Activated naive CD4-positive, alpha-beta T cell treated with anti-CD3 and anti-CD28 coated beads for 36 hours (primary cell): ENCODE results near the gene PRSS16. TPM values are rescaled to one million over a fixed set of nuclear protein-coding genes. Genes with fewer than 3 reads are reported as not detected.
A peak's percentile ranks its signal among the peaks of the same experiment; 100 is the strongest.
"Not testable (repeated sequence)": the region's sequence is repeated elsewhere in the genome, so short reads cannot be mapped to it uniquely, and the experiment has no call there.

Experiments used
- CTCF ChIA-PET: fragments of 350-600 bp; sonication (Branson Sonifier 250); formaldehyde crosslinking; loops from one replicate; lab custom pipeline; 2021; ENCODE audit warnings: antibody characterized with exemption; lab: Charles Lee
- DNase-seq: peaks from one replicate; pipeline ENCODE4 v3.0.0-alpha.2; 2020
- H3K27ac Mint-ChIP-seq: one replicate; pipeline ENCODE4 v1.8.0; 2021; ENCODE audit warnings: mild to moderate bottlenecking, mixed read lengths
- H3K27me3 Mint-ChIP-seq: one replicate; pipeline ENCODE4 v1.8.0; 2021; ENCODE audit warnings: low read depth, mixed read lengths
- H3K36me3 Mint-ChIP-seq: one replicate; pipeline ENCODE4 v1.8.0; 2021; ENCODE audit warnings: low read depth, mixed read lengths
- H3K4me1 Mint-ChIP-seq: one replicate; pipeline ENCODE4 v1.8.0; 2021; ENCODE audit warnings: low read depth, mixed read lengths
- H3K4me3 Mint-ChIP-seq: one replicate; pipeline ENCODE4 v1.8.0; 2021; ENCODE audit warnings: mild to moderate bottlenecking, moderate library complexity, mixed read lengths
- H3K9me3 Mint-ChIP-seq: one replicate; pipeline ENCODE4 v1.8.0; 2021; ENCODE audit warnings: mixed read lengths
- intact Hi-C: fragments of 100-400 bp; cut with micrococcal nuclease; formaldehyde crosslinking; loops from one replicate; pipeline ENCODE4 v1.15.1; 2023
- total RNA-seq, 2 experiments: library from RNA; stranded (reverse); gene quantifications; one replicate each; pipeline ENCODE4 v1.2.3, GENCODE V29; 2021

The PRSS16 gene
- total RNA-seq, 2 experiments from 2014 or later: 1.3 to 1.4 TPM

DNA sequence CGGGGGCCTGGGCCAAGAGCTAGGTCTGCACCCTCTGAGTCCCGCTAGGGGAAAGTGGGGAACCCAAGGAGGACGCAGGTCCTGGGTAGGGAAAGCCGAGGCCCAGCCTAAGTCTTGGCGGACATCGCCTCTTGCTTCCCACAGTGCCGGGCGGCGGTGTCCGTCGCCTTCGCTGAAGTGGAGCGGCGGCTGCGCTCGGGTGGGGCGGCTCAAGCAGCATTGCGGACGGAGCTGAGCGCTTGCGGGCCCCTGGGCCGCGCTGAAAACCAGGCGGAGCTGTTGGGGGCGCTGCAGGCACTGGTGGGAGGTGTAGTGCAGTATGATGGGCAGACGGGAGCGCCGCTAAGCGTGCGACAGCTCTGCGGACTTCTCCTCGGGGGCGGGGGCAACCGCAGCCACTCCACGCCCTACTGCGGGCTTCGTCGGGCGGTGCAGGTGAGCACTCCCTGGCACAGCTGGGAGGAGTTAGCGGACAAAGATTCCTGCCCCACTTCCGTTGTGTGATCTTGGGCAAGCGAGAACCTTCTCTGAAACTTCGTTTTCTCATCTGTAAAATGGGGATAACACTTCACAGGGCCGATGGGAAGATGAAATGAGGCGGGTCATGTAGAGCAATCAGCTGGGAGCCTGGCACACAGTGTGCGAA lies 4.2 kb downstream of the PRSS16 start:
- peak overlapping the region; percentile 89 for H3K4me3 Mint-ChIP-seq
- H3K9me3 Mint-ChIP-seq: no peaks in the 10 kb centered on the region
- CTCF ChIA-PET: interaction anchor here (0.5 to 1.2 kb wide), 5 partner anchors 14 to 503 kb away, joined by 3 to 4 read pairs (median 3); no protein-coding TSS in a partner anchor
- no peak overlapping the region for H3K27ac Mint-ChIP-seq
- DNase-seq: peak; percentile 86
- peaks cover 63% of the 10 kb centered on the region for H3K27me3 Mint-ChIP-seq
- H3K36me3 Mint-ChIP-seq: no peaks in the 10 kb centered on the region
- peaks cover 9% of the 10 kb centered on the region for H3K4me1 Mint-ChIP-seq
- intact Hi-C loops: loop anchor here (1.0 to 2.0 kb wide), 4 partner anchors 16 to 221 kb away; partner anchors contain the start of gene ZNF184

DNA sequence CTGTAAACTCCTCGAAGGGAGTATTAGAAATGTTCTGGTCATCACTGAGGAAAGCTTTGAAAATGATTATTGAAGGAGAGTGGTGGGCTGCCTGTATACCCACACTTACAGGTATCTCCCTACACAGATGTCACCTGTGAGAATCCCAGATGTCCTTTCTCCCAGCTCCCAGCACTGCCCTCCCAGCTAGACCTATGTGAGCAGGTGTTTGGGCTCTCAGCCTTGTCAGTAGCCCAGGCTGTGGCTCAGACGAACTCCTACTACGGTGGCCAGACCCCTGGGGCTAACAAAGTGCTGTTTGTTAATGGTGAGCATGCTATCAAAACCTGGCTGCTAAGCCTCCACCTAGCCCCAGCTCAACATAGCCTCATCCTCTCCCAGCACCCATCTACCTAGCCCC lies 7.1 kb downstream of the PRSS16 start:
- Mint-ChIP-seq H3K27me3 (peaks cover 79% of the 10 kb centered on the region), H3K9me3 (no peaks in the 10 kb centered on the region), H3K36me3 (no peaks in the 10 kb centered on the region), H3K27ac (no peak overlapping the region), H3K4me1 (peaks cover 9% of the 10 kb centered on the region), H3K4me3 (no peak overlapping the region)
- CTCF ChIA-PET: interaction anchor here (0.9 kb wide), 1 partner anchor 34 kb away, joined by 3 read pairs; no protein-coding TSS in a partner anchor
- intact Hi-C loops: no loop called here
- DNase-seq: no peak

DNA sequence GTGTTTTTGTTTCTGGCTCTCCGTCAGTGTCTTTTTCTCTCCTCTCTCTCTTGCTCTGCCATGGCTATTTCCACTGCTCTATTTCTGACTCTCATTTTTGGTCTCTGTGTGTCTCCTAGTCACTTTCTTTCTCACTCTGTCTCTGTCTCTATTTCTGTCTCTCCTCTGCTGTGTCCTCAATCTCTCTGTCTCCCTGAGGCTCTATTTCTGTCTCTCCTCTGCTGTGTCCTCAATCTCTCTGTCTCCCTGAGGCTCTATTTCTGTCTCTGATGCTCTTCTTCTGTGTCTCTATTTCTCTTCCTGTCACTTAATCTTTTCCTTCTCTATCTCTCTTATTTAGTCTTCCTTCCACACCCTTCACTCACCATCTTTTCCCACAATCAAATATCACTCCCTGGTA lies 8.4 kb downstream of the PRSS16 start:
- intact Hi-C loops: no loop called here
- H3K36me3 Mint-ChIP-seq: no peaks in the 10 kb centered on the region

DNA sequence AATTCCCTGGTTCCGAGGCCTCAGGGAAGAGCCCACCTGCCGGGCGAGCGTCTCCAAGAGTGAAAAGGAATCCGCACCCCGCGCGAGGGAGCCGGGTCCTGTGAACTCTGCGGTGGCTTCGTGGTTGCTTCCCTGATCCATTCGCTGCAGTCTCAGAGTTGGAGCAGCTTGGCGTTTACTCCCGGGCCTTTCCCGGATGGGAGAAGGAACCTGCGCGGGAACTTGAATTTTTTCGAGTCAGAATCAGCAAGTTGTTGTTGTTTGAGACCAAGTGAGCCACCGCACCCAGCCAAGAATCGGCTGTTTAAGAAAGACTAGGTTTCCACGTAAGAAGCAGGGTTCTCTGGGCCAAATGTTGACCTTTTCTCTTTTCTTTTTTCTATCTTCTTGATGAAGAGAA lies 12.9 kb downstream of the PRSS16 start:
- intact Hi-C loops: no loop called here
- H3K27me3 Mint-ChIP-seq: peaks cover 71% of the 10 kb centered on the region
- CTCF ChIA-PET: no interaction called here
- no peaks in the 10 kb centered on the region for H3K36me3 Mint-ChIP-seq
- peaks cover 8% of the 10 kb centered on the region for H3K4me1 Mint-ChIP-seq
- H3K27ac Mint-ChIP-seq: no peak overlapping the region
- DNase-seq: no peak
- no peaks in the 10 kb centered on the region for H3K9me3 Mint-ChIP-seq
- H3K4me3 Mint-ChIP-seq: no peak overlapping the region

More for the DNA sequence above, 8.4 kb downstream of the PRSS16 start:
- Mint-ChIP-seq H3K4me1 (peaks cover 12% of the 10 kb centered on the region), H3K4me3 (no peak overlapping the region), H3K9me3 (no peaks in the 10 kb centered on the region), H3K27me3 (peaks cover 79% of the 10 kb centered on the region), H3K27ac (no peak overlapping the region)
- CTCF ChIA-PET: interaction anchor here (0.5 kb wide), 1 partner anchor 19 kb away, joined by 5 read pairs; no protein-coding TSS in a partner anchor
- no peak for DNase-seq

DNA sequence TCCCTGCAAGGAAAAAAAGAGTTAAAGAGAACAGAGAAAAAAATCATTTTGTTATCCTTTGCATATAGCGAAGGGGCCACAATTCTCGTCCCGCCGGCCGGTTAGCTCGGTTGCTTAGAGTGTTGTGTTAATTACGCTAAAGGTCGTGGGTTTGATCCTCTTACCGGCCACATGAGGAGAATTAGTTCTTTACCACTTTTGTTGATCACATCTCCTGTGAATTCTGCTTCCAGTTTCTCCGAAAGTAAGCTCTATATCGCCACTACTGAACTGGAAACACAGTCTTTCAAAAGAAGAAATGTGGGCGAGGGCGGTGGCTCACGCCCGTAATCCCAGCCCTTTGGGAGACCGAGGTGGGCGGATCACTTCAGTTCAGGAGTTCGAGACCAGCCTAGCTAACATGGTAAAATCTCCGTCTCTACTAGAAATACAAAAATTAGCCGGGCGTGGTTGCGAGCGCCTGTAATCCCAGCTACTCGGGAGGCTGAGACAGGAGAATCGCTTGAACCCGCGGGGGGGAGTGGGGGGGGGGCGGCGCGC lies 13.4 kb downstream of the PRSS16 start:
- intact Hi-C loops: no loop called here
- CTCF ChIA-PET: no interaction called here
- Mint-ChIP-seq H3K36me3 (no peaks in the 10 kb centered on the region), H3K4me1 (peaks cover 8% of the 10 kb centered on the region), H3K4me3 (no peak overlapping the region), H3K27ac (no peak overlapping the region), H3K27me3 (peaks cover 66% of the 10 kb centered on the region), H3K9me3 (no peaks in the 10 kb centered on the region)
- no peak for DNase-seq

DNA sequence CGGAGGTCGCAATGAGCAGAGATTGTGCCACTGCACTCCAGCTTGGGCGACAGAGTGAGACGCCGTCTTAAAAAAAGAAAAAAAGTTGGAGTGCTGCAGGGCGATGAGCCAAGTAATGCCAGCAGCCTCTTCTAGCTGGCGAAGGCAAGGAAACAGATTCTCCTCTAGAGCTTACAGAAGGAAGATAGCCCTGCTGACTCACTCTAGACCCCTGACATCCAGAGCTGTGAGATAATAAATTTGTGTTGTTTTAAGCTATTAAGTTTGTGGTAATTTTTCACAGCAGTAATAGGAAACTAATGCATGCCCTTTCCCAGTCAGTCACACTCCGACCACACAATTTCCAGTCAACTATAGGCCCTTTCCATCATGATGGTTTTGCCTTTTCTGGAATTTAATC lies 16.4 kb downstream of the PRSS16 start:
- H3K4me3 Mint-ChIP-seq: no peak overlapping the region
- H3K36me3 Mint-ChIP-seq: no peaks in the 10 kb centered on the region
- intact Hi-C loops: no loop called here
- peaks cover 63% of the 10 kb centered on the region for H3K27me3 Mint-ChIP-seq
- H3K27ac Mint-ChIP-seq: no peak overlapping the region
- no peak for DNase-seq
- CTCF ChIA-PET: interaction anchor here (0.8 kb wide), 1 partner anchor 386 kb away, joined by 3 read pairs; no protein-coding TSS in a partner anchor
- no peaks in the 10 kb centered on the region for H3K9me3 Mint-ChIP-seq
- H3K4me1 Mint-ChIP-seq: peaks cover 8% of the 10 kb centered on the region

DNA sequence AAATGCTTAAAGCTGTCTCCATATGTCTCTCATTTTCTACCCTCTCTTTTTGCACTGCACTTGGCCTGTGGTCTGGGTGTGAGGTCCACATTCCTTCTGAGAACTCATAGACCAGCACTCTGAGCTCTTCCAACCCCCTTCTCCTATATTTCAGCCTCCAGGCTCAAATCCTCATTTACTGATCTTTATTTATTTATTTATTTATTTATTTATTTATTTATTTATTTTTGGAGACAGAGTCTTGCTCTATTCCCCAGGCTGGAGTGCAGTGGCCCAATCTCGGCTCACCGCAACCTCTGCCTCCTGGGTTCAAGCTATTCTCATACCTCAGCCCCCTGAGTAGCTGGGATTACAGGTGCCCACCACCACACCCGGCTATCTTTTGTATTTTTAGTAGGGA lies 19.5 kb downstream of the PRSS16 start:
- peaks cover 41% of the 10 kb centered on the region for H3K27me3 Mint-ChIP-seq
- CTCF ChIA-PET: not testable (repeated sequence)

DNA sequence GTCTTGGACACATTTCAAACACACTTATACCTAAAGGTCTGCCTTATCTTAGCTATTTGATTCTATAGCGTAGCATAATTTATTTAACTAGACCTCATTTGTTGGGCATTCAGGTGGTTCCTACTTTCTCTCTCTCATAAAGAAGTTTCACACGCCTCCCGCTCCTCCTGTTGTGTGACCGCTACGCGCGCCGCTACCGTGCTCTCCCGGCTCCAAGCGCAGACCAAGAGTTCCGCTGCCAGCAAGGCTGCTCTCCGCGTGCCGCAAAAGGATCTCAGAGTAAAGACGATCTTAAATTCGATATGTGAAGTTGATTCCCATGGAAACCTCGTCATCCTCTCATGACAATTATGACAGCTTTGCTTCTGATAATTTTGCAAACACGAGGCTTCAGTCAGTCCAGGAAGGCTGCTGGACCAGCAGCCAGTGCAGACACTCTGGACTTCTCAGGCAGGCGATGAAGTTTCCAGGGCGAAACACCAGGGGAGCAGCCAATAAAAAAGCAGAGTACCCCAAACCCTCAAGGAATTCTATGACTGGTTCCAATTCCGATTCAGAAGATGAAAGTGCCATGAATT lies 20.4 kb downstream of the PRSS16 start:
- intact Hi-C loops: no loop called here
- H3K27ac Mint-ChIP-seq: no peak overlapping the region
- H3K4me3 Mint-ChIP-seq: no peak overlapping the region
- CTCF ChIA-PET: no interaction called here
- DNase-seq: no peak
- H3K9me3 Mint-ChIP-seq: no peaks in the 10 kb centered on the region
- H3K4me1 Mint-ChIP-seq: no peaks in the 10 kb centered on the region
- H3K27me3 Mint-ChIP-seq: peaks cover 45% of the 10 kb centered on the region
- H3K36me3 Mint-ChIP-seq: no peaks in the 10 kb centered on the region

More for the DNA sequence above, 19.5 kb downstream of the PRSS16 start:
- intact Hi-C loops, H3K4me3 Mint-ChIP-seq, H3K9me3 Mint-ChIP-seq, DNase-seq, H3K36me3 Mint-ChIP-seq, H3K4me1 Mint-ChIP-seq, H3K27ac Mint-ChIP-seq: not testable (repeated sequence)

DNA sequence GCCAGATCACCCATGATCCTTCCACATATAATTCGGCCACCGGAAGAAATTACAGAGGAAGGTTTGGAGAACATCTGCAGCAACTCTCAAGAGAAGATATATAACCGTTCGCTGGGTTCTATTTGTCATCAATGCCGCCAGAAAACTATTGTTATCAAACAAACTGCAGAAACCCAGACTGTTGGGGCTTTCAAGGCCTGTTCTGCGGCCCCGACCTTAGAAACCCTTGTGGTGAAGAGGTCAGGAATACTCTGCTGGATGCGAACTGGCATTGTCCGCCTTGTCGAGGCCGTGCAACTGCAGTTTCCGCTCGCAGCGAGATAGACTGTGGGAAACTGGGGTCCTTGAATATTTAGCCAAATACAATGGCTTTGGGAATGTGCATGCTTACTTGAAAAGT lies 21.3 kb downstream of the PRSS16 start:
- Mint-ChIP-seq H3K27me3 (peaks cover 46% of the 10 kb centered on the region), H3K4me1 (no peaks in the 10 kb centered on the region)

DNA sequence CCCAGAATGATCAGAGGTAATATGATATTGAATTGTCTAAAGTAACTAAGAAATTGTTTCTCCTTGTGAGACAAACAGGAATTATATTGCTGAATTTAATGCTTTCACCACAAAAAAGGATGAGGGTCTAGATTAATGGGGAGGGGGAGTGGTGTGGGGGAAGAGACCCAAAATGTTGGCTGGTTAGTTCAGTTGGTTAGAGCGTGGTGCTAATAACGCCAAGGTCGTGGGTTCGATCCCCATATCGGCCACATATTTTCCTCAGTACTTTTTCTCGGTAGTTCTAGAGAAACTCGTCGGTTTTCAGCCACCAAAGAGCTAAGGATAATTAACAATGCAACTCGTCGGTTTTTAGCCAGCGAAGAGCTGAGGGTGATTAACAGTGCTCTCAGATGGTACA lies 26.3 kb downstream of the PRSS16 start:
- H3K27me3 Mint-ChIP-seq: peaks cover 51% of the 10 kb centered on the region
- no peaks in the 10 kb centered on the region for H3K4me1 Mint-ChIP-seq
- intact Hi-C loops: no loop called here
- H3K9me3 Mint-ChIP-seq: no peaks in the 10 kb centered on the region
- no peak for DNase-seq
- H3K36me3 Mint-ChIP-seq: peaks cover 7% of the 10 kb centered on the region
- no peak overlapping the region for H3K4me3 Mint-ChIP-seq
- no peak overlapping the region for H3K27ac Mint-ChIP-seq
- CTCF ChIA-PET: no interaction called here

More for the DNA sequence above, 21.3 kb downstream of the PRSS16 start:
- DNase-seq: no peak
- Mint-ChIP-seq H3K9me3 (no peaks in the 10 kb centered on the region), H3K27ac (no peak overlapping the region), H3K36me3 (no peaks in the 10 kb centered on the region), H3K4me3 (no peak overlapping the region)
- intact Hi-C loops: no loop called here
- CTCF ChIA-PET: no interaction called here

DNA sequence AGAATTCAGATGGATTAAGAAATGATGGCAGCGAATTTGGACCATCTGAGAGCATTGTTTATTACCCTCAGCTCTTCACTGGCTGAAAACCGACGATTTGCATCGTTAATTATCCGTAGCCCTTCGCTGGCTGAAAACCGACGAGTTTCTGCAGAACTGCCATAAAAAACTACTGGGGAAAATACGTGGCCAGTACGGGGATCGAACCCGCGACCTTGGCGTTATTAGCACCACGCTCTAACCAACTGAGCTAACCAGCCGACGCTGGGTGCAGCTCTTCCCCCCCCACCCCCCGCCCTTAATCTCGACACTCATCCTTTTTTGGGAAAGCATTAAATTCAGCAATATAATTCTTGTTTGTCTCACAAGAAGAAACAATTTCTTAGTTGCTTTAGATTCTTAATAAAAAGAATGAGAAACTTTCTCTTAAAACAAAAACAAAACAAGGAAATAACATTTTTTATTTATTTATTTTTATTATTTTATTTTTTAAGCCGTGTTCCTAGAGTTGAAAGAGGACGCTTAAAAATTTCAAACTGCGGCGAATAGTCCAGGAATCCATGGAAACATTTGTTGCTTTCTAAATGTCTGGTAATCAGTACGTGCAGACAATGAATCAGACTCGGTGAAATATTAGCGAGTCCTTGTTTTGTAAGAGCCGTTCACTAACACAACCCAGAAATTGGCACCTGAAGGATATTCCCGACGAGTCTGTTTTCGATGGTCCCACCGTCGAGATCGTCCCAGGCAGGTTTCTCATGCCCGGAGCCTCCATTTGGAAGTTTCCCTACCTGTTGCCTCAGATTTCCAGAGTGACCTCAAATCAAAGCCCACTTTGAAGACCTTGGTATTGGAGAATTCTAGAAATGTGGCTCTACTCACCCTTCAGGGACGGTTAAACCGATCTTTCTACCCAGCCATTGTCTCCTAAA lies 27.8 kb downstream of the PRSS16 start:
- CTCF ChIA-PET: no interaction called here
- H3K9me3 Mint-ChIP-seq: no peaks in the 10 kb centered on the region
- peaks cover 9% of the 10 kb centered on the region for H3K36me3 Mint-ChIP-seq
- intact Hi-C loops: no loop called here
- H3K4me3 Mint-ChIP-seq: no peak overlapping the region
- peaks cover 4% of the 10 kb centered on the region for H3K4me1 Mint-ChIP-seq
- DNase-seq: no peak
- no peak overlapping the region for H3K27ac Mint-ChIP-seq
- peaks cover 52% of the 10 kb centered on the region for H3K27me3 Mint-ChIP-seq

DNA sequence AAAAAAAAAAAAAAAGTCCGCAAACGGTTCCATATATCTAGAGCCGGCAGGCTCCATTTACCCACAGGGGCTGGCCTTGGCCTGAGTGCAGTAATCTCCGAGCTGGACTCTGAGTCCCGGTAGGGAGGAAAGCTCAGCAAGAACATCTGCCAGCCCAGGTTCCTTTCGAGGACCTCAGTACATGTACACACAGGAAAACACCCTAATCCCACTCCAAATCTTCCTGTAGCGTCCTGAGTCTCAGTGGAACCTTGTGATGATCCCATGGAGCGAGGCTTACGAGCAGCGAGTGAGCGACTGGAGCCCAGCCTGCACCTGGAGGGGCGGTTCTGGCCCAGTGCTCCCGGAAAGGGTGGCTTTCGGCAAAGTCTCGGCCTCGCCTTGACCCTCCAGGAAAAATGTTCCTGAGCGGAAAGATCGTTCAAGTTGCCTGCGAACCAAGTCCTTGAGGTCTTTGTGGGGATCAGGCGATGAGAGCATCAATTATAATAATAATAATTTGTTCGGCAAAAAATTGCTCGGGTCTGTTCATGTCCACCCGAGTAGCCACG lies 32.1 kb downstream of the PRSS16 start:
- intact Hi-C loops: loop anchor here (5.0 to 10.0 kb wide), 3 partner anchors 42 to 1495 kb away; no protein-coding TSS in a partner anchor
- peak overlapping the region; percentile 63 for H3K4me3 Mint-ChIP-seq
- no peak for DNase-seq
- peaks cover 16% of the 10 kb centered on the region for H3K36me3 Mint-ChIP-seq
- H3K27me3 Mint-ChIP-seq: peaks cover 65% of the 10 kb centered on the region
- no peak overlapping the region for H3K27ac Mint-ChIP-seq
- CTCF ChIA-PET: no interaction called here
- peaks cover 16% of the 10 kb centered on the region for H3K9me3 Mint-ChIP-seq
- peaks cover 4% of the 10 kb centered on the region for H3K4me1 Mint-ChIP-seq
